Stomach (tissue), 4 donors: ENCODE data around the gene OGA.

Source experiments
- POLR2A ChIP-seq, 4 donors: fragments of 450-650 bp; IDR thresholded peaks; one replicate each; pipeline ENCODE4 v1.6.1; 2016; ENCODE audit warnings: antibody characterized with exemption in 4 of 4, control low read depth in 2 of 4, mild to moderate bottlenecking in 1 of 4, moderate library complexity in 1 of 4
- TF ChIP-seq, protein P1 (sequence below), 7 experiments: fragments of 450-650 bp in 4 of 7; fragments of 200-600 bp in 3 of 7; sonication (generic) in 3 of 7; IDR thresholded peaks; one replicate each; pipeline ENCODE4 v1.5.1; 2016 to 2019; ENCODE audit warnings: antibody characterized with exemption in 7 of 7, control low read depth in 2 of 7, mild to moderate bottlenecking in 1 of 7

DNA sequence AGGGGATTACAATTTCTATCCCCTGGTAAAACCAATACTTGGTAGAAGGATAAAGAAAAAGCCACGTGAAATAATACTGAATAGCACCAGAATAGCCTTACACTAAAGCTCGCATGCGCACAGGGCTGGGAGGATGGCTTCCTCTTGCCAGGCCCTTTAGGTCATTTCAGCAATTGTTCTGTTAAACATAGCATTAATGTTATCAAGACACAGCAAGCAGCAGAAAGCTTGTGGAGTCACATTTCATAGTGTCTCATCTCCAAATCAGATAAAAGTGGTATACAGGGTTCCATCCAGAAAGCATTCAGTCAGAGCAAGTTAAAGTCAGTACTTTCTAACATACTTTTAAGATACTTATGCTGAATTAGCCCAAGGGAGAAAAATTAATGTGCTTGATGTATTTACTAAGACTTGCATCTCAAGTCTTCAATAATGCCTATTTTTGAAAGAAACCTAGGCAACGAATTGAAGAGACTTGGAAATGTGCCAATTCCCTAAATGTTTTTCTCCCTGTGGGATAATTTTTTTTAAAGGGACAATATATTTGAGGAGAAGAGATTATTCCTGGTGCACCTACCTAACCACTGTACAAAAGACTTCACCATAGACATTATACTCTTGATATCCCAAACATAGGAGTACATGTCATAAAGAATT is 20.7 kb downstream of the OGA start:
- TF ChIP-seq POLR2A (IDR thresholded peaks at IDR 0.05) = no peak
- TF ChIP-seq, protein P1, sequence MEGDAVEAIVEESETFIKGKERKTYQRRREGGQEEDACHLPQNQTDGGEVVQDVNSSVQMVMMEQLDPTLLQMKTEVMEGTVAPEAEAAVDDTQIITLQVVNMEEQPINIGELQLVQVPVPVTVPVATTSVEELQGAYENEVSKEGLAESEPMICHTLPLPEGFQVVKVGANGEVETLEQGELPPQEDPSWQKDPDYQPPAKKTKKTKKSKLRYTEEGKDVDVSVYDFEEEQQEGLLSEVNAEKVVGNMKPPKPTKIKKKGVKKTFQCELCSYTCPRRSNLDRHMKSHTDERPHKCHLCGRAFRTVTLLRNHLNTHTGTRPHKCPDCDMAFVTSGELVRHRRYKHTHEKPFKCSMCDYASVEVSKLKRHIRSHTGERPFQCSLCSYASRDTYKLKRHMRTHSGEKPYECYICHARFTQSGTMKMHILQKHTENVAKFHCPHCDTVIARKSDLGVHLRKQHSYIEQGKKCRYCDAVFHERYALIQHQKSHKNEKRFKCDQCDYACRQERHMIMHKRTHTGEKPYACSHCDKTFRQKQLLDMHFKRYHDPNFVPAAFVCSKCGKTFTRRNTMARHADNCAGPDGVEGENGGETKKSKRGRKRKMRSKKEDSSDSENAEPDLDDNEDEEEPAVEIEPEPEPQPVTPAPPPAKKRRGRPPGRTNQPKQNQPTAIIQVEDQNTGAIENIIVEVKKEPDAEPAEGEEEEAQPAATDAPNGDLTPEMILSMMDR (IDR thresholded peaks at IDR 0.05) = no peak
